Measurements from ENCODE around the gene PROM2. TPM values are rescaled to one million over a fixed set of nuclear protein-coding genes. Genes with fewer than 3 reads are reported as not detected.
"Not testable (repeated sequence)": the region's sequence is repeated elsewhere in the genome, so short reads cannot be mapped to it uniquely, and the experiment has no call there.

The PROM2 gene
- total and polyA plus RNA-seq, 4 donors, result 0.11 to 1.1 (median 0.24) TPM

GRCh38 chr2:95268211-95269035 is 5.8 kb upstream of the PROM2 start (continued):
- TF ChIP-seq REST (IDR thresholded peaks at IDR 0.05), result no peak
- TF ChIP-seq FOXA1 (IDR thresholded peaks at IDR 0.05), result no peak
- TF ChIP-seq GABPA (IDR thresholded peaks at IDR 0.05 in 1 of 2, conservative IDR thresholded peaks at IDR 0.05 in 1 of 2), result no peak
- no peak for TF ChIP-seq MAX (IDR thresholded peaks at IDR 0.05)
- TF ChIP-seq RXRA (IDR thresholded peaks at IDR 0.05), result no peak
- TF ChIP-seq YY1 (IDR thresholded peaks at IDR 0.05), result no peak
- TF ChIP-seq FOXA2 (IDR thresholded peaks at IDR 0.05), result no peak
- no peak for TF ChIP-seq TAF1 (conservative IDR thresholded peaks at IDR 0.05)

- Histone ChIP-seq H3K4me3 (ENCODE audit: low read depth in 1 of 3, low read length in 3 of 3) (no peak overlapping the region), H3K9me3 (ENCODE audit: control insufficient read depth in 4 of 4, low read length in 3 of 4) (no peaks in the 10 kb centered on the region), H3K4me1 (ENCODE audit: control insufficient read depth in 4 of 4, insufficient read depth in 4 of 4, low read length in 3 of 4) (peaks cover 0 to 4% (median 3%) of the 10 kb centered on the region in 4 donors), H3K27ac (ENCODE audit: low read depth in 1 of 2, low read length in 2 of 2) (no peak overlapping the region), H3K9ac (ENCODE audit: low read depth in 1 of 2, low read length in 2 of 2) (no peak overlapping the region), H3K36me3 (ENCODE audit: control insufficient read depth in 4 of 4, insufficient read depth in 3 of 4, low read depth in 1 of 4, low read length in 3 of 4) (no peaks in the 10 kb centered on the region), H3K27me3 (ENCODE audit: control insufficient read depth in 4 of 4, insufficient read depth in 4 of 4, low read length in 3 of 4) (no peaks in the 10 kb centered on the region)
- WGBS, result 97% methylated on average over 10 of the region's 10 CpGs
- TF ChIP-seq HNF4G (IDR thresholded peaks at IDR 0.05) (no peak), EGR1 (IDR thresholded peaks at IDR 0.05; ENCODE audit: low read depth in 2 of 2) (no peak)
- peak; percentile 17 for DNase-seq (ENCODE audit: low spot score)
Measured at GRCh38 chr2:95269036-95269680, 5.1 kb upstream of the PROM2 start.

GRCh38 chr2:95269745-95270144 is 4.5 kb upstream of the PROM2 start:
- not testable (repeated sequence) for H3K4me1 ChIP-seq (ENCODE audit: control insufficient read depth in 4 of 4, insufficient read depth in 4 of 4, low read length in 3 of 4); H3K27ac ChIP-seq (ENCODE audit: low read depth in 1 of 2, low read length in 2 of 2); H3K36me3 ChIP-seq (ENCODE audit: control insufficient read depth in 4 of 4, insufficient read depth in 3 of 4, low read depth in 1 of 4, low read length in 3 of 4); H3K4me3 ChIP-seq (ENCODE audit: low read depth in 1 of 3, low read length in 3 of 3); H3K27me3 ChIP-seq (ENCODE audit: control insufficient read depth in 4 of 4, insufficient read depth in 4 of 4, low read length in 3 of 4); DNase-seq (ENCODE audit: low spot score); H3K9me3 ChIP-seq (ENCODE audit: control insufficient read depth in 4 of 4, low read length in 3 of 4); H3K9ac ChIP-seq (ENCODE audit: low read depth in 1 of 2, low read length in 2 of 2)
- 96% methylated on average over 5 of the region's 5 CpGs for WGBS

- Histone ChIP-seq H3K4me3 (ENCODE audit: low read depth in 1 of 3, low read length in 3 of 3) (no peak overlapping the region), H3K4me1 (ENCODE audit: control insufficient read depth in 4 of 4, insufficient read depth in 4 of 4, low read length in 3 of 4) (peaks cover 0 to 4% (median 3%) of the 10 kb centered on the region in 4 donors)
- 93% methylated on average over 8 of the region's 8 CpGs for whole genome bisulfite sequencing
- TF ChIP-seq JUND (IDR thresholded peaks at IDR 0.05) (no peak), MAX (IDR thresholded peaks at IDR 0.05) (no peak), HNF4A (conservative IDR thresholded peaks at IDR 0.05) (no peak), FOXA1 (IDR thresholded peaks at IDR 0.05) (no peak), NR2F2 (IDR thresholded peaks at IDR 0.05) (no peak), GABPA (IDR thresholded peaks at IDR 0.05 in 1 of 2, conservative IDR thresholded peaks at IDR 0.05 in 1 of 2) (no peak), TAF1 (conservative IDR thresholded peaks at IDR 0.05) (no peak), EGR1 (IDR thresholded peaks at IDR 0.05; ENCODE audit: low read depth in 2 of 2) (no peak), FOXA2 (IDR thresholded peaks at IDR 0.05) (no peak), ZBTB33 (IDR thresholded peaks at IDR 0.05) (no peak), HNF4G (IDR thresholded peaks at IDR 0.05) (no peak), CTCF (IDR thresholded peaks at IDR 0.05; ENCODE audit: low read depth, low read length, missing input control) (no peak)
Measured at GRCh38 chr2:95270541-95271081, 3.6 kb upstream of the PROM2 start.

More at GRCh38 chr2:95270541-95271081, 3.6 kb upstream of the PROM2 start:
- no peak for DNase-seq (ENCODE audit: low spot score)
- no peaks in the 10 kb centered on the region for H3K27me3 ChIP-seq (ENCODE audit: control insufficient read depth in 4 of 4, insufficient read depth in 4 of 4, low read length in 3 of 4)
- no peak overlapping the region for H3K27ac ChIP-seq (ENCODE audit: low read depth in 1 of 2, low read length in 2 of 2)
- no peaks in the 10 kb centered on the region for H3K36me3 ChIP-seq (ENCODE audit: control insufficient read depth in 4 of 4, insufficient read depth in 3 of 4, low read depth in 1 of 4, low read length in 3 of 4)
- H3K9me3 ChIP-seq (ENCODE audit: control insufficient read depth in 4 of 4, low read length in 3 of 4), result no peaks in the 10 kb centered on the region
- no peak overlapping the region for H3K9ac ChIP-seq (ENCODE audit: low read depth in 1 of 2, low read length in 2 of 2)

Measured in liver (tissue), 9 donors.